ENCODE data around the gene CENPT. TPM values are rescaled to one million over a fixed set of nuclear protein-coding genes. Genes with fewer than 3 reads are reported as not detected.
A peak's percentile ranks its signal among the peaks of the same experiment; 100 is the strongest.

The CENPT gene
- total and polyA plus RNA-seq, 2 of the 13 experiments (the other 11 are each of a cell fraction or from before 2014, with no cell fraction given), result 40.9 to 43.3 TPM

DNA sequence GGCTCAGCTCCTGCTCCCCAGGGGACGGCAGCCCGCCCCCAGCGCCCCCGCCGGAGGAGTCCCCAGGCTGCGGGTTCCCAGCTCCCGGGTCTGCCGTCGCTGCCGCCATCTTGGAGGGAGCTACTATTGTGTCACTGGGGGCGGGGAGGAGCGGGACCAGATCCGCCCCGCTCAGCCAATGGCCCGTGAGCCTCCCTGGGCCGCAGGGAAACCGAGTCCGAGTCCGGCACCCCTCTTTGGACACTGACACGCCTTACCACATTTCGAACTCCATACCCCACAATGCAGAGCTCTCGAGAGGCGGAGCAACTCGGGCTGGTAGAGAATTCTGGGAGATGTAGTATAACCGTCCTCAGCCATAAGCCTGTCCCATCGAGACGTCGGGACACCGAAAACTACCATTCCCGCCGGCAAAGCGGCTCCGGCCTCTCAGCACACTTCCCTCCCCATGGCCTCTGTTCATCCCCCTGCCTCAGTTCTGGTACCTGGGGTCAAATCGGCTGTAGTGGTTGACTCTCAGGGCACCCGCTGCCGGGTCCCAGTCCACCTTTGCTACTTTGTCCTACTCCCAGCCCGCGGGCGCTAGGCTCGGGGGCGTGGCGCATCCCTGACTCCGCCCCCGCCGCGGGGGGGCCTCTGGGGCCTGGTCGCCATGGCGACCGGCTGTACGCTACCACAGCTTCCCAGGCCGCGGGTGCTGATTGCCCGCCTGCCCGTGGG, 40.9 kb downstream of the CENPT start, which contains the start of the genes RANBP10 and TSNAXIP1 (continued):
- TF ChIP-seq ZNF672 (CRISPR knock-in tag; IDR thresholded peaks at IDR 0.05), result peak; percentile 99
- TF ChIP-seq, protein P1, sequence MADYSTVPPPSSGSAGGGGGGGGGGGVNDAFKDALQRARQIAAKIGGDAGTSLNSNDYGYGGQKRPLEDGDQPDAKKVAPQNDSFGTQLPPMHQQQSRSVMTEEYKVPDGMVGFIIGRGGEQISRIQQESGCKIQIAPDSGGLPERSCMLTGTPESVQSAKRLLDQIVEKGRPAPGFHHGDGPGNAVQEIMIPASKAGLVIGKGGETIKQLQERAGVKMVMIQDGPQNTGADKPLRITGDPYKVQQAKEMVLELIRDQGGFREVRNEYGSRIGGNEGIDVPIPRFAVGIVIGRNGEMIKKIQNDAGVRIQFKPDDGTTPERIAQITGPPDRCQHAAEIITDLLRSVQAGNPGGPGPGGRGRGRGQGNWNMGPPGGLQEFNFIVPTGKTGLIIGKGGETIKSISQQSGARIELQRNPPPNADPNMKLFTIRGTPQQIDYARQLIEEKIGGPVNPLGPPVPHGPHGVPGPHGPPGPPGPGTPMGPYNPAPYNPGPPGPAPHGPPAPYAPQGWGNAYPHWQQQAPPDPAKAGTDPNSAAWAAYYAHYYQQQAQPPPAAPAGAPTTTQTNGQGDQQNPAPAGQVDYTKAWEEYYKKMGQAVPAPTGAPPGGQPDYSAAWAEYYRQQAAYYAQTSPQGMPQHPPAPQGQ (CRISPR knock-in tag; IDR thresholded peaks at IDR 0.05; ENCODE audit: borderline replicate concordance), result no peak
- no peak for TF ChIP-seq BHLHE40 (IDR thresholded peaks at IDR 0.05; ENCODE audit: low read length)
- TF ChIP-seq ZNF614 (CRISPR knock-in tag; IDR thresholded peaks at IDR 0.05; ENCODE audit: borderline replicate concordance), result no peak
- TF ChIP-seq ESRRA (CRISPR knock-in tag; IDR thresholded peaks at IDR 0.05; ENCODE audit: low read depth), result no peak
- no peak for TF ChIP-seq ZNF205 (CRISPR knock-in tag; IDR thresholded peaks at IDR 0.05)
- peak; percentile 59; the same call in 1 of the 2 replicates for TF ChIP-seq ZNF766 (CRISPR knock-in tag; IDR thresholded peaks at IDR 0.05; ENCODE audit: borderline replicate concordance)
- TF ChIP-seq MLLT10 (CRISPR knock-in tag; IDR thresholded peaks at IDR 0.05), result no peak
- TF ChIP-seq ZNF570 (CRISPR knock-in tag; IDR thresholded peaks at IDR 0.05; ENCODE audit: borderline replicate concordance), result no peak
- peak; percentile 85 for TF ChIP-seq ELF1 (CRISPR knock-in tag; IDR thresholded peaks at IDR 0.05)
- TF ChIP-seq SIN3A (IDR thresholded peaks at IDR 0.05; ENCODE audit: borderline replicate concordance, low read depth, low read length), result peak; percentile 96
- no peak for TF ChIP-seq DPF2 (CRISPR knock-in tag; IDR thresholded peaks at IDR 0.05; ENCODE audit: borderline replicate concordance, low read depth)
- no peak for TF ChIP-seq ZNF644 (CRISPR knock-in tag; IDR thresholded peaks at IDR 0.05; ENCODE audit: low read depth)
- TF ChIP-seq GTF2F1 (IDR thresholded peaks at IDR 0.05; ENCODE audit: low read length), result peak; percentile 52; the same call in 1 of the 2 replicates
- TF ChIP-seq ZFP36L1 (CRISPR knock-in tag; IDR thresholded peaks at IDR 0.05), result no peak; the same call in 1 of the 2 replicates
- TF ChIP-seq RARA (CRISPR knock-in tag; IDR thresholded peaks at IDR 0.05), result peak; percentile 16; the same call in 1 of the 2 replicates
- no peak for TF ChIP-seq ZNF589 (CRISPR knock-in tag; conservative IDR thresholded peaks at IDR 0.05)
- no peak for TF ChIP-seq NR3C1 (CRISPR knock-in tag; IDR thresholded peaks at IDR 0.05)
- TF ChIP-seq, protein P2, sequence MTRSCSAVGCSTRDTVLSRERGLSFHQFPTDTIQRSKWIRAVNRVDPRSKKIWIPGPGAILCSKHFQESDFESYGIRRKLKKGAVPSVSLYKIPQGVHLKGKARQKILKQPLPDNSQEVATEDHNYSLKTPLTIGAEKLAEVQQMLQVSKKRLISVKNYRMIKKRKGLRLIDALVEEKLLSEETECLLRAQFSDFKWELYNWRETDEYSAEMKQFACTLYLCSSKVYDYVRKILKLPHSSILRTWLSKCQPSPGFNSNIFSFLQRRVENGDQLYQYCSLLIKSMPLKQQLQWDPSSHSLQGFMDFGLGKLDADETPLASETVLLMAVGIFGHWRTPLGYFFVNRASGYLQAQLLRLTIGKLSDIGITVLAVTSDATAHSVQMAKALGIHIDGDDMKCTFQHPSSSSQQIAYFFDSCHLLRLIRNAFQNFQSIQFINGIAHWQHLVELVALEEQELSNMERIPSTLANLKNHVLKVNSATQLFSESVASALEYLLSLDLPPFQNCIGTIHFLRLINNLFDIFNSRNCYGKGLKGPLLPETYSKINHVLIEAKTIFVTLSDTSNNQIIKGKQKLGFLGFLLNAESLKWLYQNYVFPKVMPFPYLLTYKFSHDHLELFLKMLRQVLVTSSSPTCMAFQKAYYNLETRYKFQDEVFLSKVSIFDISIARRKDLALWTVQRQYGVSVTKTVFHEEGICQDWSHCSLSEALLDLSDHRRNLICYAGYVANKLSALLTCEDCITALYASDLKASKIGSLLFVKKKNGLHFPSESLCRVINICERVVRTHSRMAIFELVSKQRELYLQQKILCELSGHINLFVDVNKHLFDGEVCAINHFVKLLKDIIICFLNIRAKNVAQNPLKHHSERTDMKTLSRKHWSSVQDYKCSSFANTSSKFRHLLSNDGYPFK (CRISPR knock-in tag; IDR thresholded peaks at IDR 0.05; ENCODE audit: borderline replicate concordance), result peak; percentile 78; the same call in 1 of the 2 replicates
- TF ChIP-seq RERE (CRISPR knock-in tag; IDR thresholded peaks at IDR 0.05; ENCODE audit: low read depth), result no peak
- TF ChIP-seq GTF3A (CRISPR knock-in tag; conservative IDR thresholded peaks at IDR 0.05), result peak; percentile 82; the same call in 1 of the 2 replicates
